ENCODE measurements around the gene LMCD1. TPM values are rescaled to one million over a fixed set of nuclear protein-coding genes. Genes with fewer than 3 reads are reported as not detected.

Gene LMCD1, protein sequence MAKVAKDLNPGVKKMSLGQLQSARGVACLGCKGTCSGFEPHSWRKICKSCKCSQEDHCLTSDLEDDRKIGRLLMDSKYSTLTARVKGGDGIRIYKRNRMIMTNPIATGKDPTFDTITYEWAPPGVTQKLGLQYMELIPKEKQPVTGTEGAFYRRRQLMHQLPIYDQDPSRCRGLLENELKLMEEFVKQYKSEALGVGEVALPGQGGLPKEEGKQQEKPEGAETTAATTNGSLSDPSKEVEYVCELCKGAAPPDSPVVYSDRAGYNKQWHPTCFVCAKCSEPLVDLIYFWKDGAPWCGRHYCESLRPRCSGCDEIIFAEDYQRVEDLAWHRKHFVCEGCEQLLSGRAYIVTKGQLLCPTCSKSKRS
- total RNA-seq: 0.41 TPM

DNA sequence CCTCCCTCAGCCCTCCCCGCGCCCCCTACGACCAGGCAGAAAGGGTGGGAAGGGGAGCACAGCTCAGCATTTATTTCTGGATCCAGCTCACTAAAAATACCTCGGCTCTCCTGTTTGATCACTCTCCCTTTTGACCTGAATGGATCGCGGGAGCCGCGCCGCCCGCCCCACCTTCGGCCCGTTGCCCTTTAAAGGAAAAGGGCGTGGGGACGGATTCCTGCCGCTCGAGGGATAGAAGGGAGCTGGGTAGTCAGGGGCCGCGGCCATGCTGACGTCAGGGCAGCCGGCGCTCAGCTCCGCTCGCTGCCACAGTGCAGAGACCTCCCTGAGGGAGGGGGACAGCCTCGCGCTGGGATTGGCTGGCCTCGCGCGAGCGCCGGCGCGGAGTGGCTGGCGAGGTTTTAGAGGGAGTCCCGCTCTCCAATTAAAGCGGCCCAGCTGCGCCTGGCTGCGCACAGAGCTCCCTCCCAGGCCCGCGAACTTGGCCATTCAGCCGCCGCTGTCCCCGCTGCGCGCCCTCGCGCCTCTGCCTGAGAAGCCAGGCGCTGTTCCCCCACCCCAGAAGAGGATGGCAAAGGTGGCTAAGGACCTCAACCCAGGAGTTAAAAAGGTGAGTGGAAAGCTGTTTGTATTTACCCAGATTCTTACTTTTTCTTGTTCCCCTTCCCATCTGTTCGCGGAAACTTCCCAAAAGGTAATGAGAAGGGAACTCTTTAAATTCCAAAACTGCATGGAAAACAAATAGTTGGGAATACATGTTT, at the start of gene LMCD1:
TSS of gene LMCD1 (plus strand) at position 453 of the 761 bp plus-strand sequence. CDS start at position 569, 116 bp downstream.
- DNase-seq (ENCODE audit: low spot score in 2 of 2) (peak; percentile 82 to 91), FAIRE-seq (no peak)

DNA sequence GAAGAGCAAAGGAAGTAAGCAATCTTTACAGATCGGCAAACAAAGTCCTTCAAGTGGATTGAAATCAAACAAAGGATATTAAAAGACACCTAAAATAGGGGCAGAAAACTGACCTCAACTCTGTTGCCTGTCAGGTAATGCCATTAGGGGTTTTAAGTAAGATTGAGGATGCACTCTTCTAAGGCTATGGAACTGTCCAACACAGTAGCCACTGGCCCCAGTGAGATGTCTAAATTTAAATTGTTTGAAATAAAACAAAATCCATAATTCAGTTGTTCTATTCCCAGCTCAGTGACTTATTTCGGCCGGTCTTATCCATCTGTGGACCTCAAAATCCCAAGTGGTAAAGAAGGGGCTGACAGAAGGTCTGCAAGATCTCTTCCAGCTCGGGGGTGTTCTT, 49.5 kb upstream of the LMCD1 start:
- FAIRE-seq (no peak), DNase-seq (ENCODE audit: low spot score in 2 of 2) (no peak)

- DNase-seq (ENCODE audit: low spot score in 2 of 2) (no peak), FAIRE-seq (no peak)
These were observed 48.5 kb upstream of the LMCD1 start for GRCh38 chr3:8453153-8453552.

GRCh38 chr3:8455526-8456411, 45.9 kb upstream of the LMCD1 start:
- DNase-seq (ENCODE audit: low spot score in 2 of 2): no peak
- no peak for FAIRE-seq

DNA sequence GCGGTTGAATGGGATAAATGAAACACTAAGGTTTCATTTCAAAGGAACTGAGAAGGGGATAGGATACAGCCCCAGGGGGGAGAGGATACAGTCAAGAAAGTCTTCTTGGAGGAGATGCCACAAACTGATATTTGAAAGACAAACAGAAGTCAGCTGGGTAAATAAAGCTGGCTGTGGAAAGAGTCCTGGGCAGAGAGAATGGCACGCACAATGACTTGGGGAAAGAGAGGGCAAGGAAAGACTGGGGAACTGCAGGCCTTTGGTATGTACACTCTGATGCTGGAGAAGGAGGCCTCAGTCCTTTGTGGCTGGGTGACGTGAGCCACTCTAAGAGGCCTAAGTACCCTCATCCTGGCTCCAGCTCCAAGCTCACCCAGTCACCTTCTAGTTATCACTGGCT, 45.2 kb upstream of the LMCD1 start:
- FAIRE-seq: no peak

GRCh38 chr3:8457039-8457438, 44.6 kb upstream of the LMCD1 start:
- DNase-seq (ENCODE audit: low spot score in 2 of 2) (no peak), FAIRE-seq (no peak)

More for the DNA sequence above, 45.2 kb upstream of the LMCD1 start:
- DNase-seq (ENCODE audit: low spot score in 2 of 2): no peak

DNA sequence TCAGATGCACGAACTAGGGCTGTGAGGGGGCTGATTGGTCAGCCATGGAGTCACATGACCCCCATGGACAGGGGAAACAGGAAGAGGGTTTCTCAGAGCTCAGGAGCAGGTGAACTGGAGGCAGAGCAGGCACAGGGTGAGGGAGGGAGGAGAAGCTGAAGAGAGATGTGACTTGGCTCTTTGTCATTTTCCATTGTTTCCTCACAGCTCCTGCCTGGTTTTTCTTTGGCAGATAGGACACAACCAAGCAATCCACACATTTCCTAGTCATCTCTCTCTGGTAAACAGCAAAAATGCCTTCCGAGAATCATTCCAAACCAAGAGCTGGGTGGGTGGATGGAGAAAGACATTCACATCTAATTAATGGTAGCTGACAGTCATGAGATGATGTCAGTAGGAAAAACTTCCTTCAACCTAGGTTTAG, 43.4 kb upstream of the LMCD1 start:
- FAIRE-seq (no peak), DNase-seq (ENCODE audit: low spot score in 2 of 2) (no peak)

GRCh38 chr3:8458711-8459110, 42.9 kb upstream of the LMCD1 start:
- no peak for DNase-seq (ENCODE audit: low spot score in 2 of 2)
- FAIRE-seq: no peak

GRCh38 chr3:8460050-8460708, 41.4 kb upstream of the LMCD1 start:
- FAIRE-seq: no peak
- no peak for DNase-seq (ENCODE audit: low spot score in 2 of 2)

- DNase-seq (ENCODE audit: low spot score in 2 of 2): no peak
- no peak for FAIRE-seq
These were observed 40.7 kb upstream of the LMCD1 start for GRCh38 chr3:8460815-8461456.

DNA sequence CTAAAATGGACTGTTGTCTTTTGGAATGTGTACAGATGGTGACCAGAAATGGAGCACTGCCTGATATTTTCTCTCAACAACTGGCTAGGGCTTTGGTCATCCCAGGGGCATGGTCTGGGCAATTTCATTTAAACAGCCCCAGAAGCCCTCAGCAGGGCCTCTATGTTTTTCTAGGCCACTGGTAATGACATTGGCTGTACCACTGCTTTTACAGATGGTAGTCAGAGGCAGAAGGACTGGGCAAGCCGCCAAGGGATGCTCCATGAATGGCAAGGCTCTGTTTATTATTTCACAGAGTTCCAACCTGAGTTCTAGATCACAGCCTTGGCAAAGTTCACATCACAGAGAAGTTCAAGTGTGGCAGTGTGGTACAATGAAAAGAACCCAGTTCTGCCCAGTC, 37.0 kb upstream of the LMCD1 start:
- no peak for DNase-seq (ENCODE audit: low spot score in 2 of 2)
- no peak for FAIRE-seq

GRCh38 chr3:8466526-8466925, 35.1 kb upstream of the LMCD1 start:
- DNase-seq (ENCODE audit: low spot score in 2 of 2): no peak
- no peak for FAIRE-seq

GRCh38 chr3:8470801-8471200, 30.8 kb upstream of the LMCD1 start:
- no peak for FAIRE-seq
- DNase-seq (ENCODE audit: low spot score in 2 of 2): no peak

- no peak for DNase-seq (ENCODE audit: low spot score in 2 of 2)
- no peak for FAIRE-seq
These were observed 29.1 kb upstream of the LMCD1 start for GRCh38 chr3:8472549-8472948.

DNA sequence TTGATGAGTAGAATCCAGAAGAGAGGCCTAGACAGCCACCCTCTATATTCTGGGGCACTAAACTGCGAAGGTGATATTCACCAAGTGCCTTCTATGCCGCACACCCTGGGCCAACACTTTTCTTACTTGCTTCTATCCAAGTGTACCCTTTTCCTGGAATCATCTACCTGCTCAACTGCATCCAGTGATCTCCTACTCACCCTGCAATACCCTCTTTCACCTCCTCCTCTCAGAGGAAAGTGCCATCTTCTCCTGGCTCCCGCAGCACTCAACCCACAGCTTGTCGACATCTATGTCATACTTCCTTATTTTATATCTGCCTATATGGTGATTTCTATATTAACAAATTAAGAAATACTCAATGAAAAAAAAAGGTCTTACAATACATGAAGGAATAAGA, 28.6 kb upstream of the LMCD1 start:
- no peak for DNase-seq (ENCODE audit: low spot score in 2 of 2)
- FAIRE-seq: no peak

GRCh38 chr3:8473990-8474389, 27.6 kb upstream of the LMCD1 start:
- no peak for FAIRE-seq
- DNase-seq (ENCODE audit: low spot score in 2 of 2): no peak

- no peak for DNase-seq (ENCODE audit: low spot score in 2 of 2)
- no peak for FAIRE-seq
These were observed 26.6 kb upstream of the LMCD1 start for GRCh38 chr3:8474991-8475390.

DNA sequence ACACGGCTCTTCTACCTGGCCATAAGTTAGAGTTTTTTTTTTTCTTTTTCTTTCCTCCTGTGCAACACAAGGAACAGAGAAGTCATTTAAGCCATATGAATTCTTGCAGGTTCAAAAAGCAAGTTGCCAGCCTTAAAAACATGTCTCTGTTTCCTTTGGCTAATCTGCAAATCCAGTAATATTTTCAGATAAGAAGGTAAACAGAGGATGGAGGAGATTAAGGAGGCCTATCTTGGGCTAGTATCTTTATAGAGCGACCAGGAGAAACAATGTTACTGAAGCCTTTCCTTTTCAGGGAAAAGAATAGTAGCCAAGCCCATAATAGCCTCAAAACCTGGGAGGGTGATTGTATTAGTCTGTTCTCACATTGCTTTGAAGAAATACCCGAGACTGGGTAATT, 20.9 kb upstream of the LMCD1 start:
- DNase-seq (ENCODE audit: low spot score in 2 of 2): no peak
- FAIRE-seq: no peak

DNA sequence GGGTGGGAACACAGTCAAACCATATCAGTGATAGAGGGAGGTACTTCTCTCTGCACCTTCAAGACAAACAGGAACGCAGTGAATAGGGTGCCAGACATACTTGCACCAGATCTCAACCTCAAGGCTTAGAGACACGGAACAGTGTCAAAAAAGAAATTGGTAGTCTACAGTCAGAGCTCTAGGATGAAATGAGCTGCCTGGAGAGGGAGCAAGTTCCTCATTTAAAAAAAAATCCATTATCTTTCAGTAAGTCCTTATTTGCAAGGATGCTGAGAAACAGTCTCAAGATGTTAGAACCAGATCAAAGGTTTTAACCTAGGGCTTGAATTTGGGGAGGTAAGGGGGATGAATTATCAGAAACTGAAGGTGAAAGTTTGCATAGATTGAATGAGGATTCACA, 20.2 kb upstream of the LMCD1 start:
- FAIRE-seq (no peak), DNase-seq (ENCODE audit: low spot score in 2 of 2) (no peak)

GRCh38 chr3:8482263-8482662, 19.4 kb upstream of the LMCD1 start:
- FAIRE-seq: no peak
- no peak for DNase-seq (ENCODE audit: low spot score in 2 of 2)
